ENCODE measurements around the gene IL6R.
A peak's percentile ranks its signal among the peaks of the same experiment; 100 is the strongest.

The IL6R gene

DNA sequence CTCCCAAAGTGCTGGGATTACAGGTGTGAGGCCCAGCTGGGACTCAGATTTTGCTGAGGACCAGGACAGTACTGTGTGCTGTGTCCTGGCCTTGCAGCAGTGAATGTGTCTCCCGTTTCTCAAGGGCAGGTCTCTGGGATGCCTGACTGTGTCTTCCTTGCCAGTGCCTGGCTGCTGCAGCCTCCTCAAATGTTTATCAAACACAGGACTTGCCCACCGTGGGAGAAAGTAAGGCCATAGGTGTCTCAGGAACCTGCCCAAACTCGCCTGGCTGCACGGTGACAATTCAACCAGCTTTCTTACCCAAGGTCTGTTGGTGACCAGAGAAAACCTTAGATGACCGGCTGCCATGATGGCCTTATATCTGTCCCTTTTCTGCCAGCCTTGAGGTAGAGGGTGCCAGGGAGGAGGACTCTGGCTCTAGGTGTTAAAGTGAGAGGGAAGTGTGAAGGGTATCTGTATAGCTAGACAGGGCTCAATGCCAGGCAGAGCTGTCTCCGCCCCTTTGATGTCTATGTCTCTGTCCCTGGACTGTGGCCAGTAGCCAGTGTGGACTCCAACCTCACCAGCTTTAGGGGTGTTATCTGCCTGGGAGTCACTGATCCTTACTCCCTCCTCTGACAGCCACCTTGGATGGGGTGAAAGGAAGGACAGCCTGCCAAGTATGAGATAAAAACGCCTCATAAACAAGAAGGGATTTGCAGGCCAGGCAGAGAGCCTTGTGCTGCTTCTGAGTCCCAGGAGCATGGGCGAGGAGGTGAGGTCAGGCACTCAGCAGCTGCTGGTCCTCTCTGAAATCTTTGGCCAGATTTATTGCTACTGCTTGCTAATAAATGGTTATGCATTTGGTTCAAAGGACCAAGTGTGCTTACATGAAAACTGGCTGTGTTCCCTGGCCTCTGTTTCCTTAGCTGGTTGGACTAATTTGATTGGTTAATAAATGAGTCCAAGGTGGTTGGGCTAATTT is 22.3 kb downstream of the IL6R start:
- no peak for DNase-seq

GRCh38 chr1:154429118-154429517 is 24.0 kb downstream of the IL6R start:
- DNase-seq = no peak

DNA sequence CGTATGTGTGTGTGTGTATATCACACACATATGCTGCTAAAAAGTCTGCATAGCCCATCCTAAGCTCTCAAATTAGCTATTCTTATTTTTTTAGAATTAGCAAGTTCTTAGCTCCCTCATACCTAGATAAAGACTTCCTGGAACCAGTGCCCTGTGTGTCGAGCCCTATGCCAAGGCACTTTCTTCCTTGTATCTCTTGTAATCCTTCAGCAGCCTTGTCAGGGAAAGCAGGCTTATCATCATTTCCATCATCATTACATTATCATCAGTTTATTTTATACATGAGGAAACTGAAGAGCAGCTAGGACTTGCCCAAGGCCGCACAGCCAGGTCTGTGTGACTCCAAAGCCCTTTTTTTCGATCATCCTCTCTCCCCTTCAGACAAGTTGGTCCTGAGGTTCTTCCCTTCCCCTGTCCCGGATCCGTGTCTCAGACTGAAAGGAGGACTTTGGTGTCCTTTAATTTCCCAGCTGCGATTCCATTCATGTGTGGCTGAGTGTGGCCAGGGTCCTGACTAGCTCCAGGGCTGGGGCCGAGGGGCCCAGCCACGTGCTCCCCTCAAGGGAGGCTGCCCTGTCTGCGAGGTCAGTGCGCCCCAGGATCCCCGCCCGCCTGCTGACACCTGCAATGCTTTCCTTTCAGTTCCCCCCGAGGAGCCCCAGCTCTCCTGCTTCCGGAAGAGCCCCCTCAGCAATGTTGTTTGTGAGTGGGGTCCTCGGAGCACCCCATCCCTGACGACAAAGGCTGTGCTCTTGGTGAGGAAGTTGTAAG is 24.9 kb downstream of the IL6R start:
- DNase-seq = no peak

- DNase-seq = no peak
These were observed 25.8 kb downstream of the IL6R start for GRCh38 chr1:154430903-154431302.

GRCh38 chr1:154431586-154432373 is 26.6 kb downstream of the IL6R start:
- DNase-seq = peak; percentile 43

DNA sequence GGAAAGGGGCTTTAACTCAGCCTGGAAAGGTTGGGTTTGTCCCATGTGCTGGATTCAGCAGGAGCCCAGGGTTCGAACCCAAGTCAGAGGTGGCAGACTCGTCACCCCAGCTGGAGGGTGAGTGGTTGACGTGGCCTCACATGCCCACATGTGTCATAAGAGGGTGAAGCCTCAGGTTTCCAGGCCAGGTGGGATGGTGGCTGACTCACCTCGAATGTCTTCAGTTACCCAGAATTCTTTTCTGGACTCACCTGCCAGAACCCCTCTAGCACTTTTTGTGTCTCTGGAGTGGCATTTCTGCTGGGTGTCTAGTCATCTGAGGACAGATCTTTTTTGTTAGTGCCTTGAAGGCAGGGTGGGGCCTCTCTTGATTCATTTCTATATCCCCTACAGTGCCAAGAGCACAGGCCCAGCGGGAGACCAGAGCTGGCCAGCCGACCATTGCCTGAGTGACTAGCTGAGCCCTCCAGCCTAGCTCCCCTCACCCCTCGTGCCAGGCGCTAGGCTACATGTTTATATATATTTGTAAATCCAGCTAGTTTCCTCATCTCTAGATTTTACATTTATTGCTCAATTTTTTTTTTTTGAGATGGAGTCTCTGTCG is 28.1 kb downstream of the IL6R start:
- peak; percentile 37 for DNase-seq

DNA sequence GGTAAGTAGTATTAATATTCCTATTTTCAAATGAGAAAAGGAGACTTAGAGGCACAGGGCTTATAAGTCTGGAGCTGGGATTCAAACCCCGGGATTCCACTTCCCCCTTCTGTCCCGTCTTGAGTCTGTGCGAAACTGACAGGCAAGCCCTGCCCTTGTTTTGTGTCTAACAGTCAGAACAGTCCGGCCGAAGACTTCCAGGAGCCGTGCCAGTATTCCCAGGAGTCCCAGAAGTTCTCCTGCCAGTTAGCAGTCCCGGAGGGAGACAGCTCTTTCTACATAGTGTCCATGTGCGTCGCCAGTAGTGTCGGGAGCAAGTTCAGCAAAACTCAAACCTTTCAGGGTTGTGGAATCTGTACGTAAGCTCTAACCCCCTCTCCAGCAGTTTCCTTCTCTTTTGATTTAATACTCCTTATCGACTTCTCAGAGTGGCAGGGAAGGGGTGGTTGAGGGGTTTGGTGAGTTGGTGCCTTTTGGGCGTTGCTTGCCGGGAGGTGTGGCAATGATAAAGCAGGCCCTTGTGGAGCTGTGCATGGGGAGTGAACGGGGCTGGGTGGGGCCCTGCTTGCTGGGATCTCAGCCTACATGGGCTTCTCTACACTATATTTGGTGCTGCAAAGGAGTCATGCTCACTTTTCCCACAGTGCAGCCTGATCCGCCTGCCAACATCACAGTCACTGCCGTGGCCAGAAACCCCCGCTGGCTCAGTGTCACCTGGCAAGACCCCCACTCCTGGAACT is 29.4 kb downstream of the IL6R start:
- no peak for DNase-seq

DNA sequence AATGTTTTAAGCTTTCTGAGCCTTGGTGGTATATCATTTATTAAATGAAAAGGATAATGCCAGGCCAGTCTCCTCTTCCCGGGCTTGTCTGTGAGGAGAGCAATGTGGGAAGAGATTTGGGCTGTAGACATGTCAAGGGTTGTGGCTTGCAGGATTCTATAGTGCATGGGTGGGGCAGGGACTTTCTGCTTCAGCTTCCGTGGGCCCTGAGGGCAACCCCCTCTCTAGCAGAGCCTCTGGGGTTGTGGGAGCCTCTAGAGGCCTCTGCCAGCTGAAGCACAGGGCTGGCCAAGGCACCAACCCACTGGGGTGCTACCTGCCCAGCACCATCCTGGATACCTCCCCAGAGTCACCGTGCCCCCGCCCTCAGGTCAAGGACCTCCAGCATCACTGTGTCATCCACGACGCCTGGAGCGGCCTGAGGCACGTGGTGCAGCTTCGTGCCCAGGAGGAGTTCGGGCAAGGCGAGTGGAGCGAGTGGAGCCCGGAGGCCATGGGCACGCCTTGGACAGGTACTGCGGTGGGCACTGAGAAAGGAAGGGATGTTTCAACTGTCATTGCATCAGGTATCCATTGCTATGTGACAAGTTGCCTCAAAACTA is 30.6 kb downstream of the IL6R start:
- no peak for DNase-seq

DNA sequence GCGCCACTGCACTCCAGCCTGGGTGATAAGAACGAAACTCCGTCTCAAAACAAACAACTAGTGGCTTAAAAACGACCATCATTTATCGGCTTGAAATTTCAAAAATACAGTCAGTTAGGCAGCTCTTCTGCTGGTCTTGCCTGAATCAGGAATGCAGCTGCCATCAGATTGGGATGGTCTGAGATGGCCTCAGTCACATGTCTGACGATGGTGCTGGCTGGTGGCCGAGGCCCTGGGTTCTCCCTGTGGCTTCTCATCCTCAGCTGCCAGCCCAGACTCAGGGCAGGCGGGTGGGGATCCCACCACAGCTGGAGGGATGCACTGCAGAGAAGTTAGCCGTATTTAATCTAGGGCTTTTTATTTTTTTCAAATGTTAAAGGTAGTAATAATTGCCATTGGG is 31.3 kb downstream of the IL6R start:
- DNase-seq = no peak

DNA sequence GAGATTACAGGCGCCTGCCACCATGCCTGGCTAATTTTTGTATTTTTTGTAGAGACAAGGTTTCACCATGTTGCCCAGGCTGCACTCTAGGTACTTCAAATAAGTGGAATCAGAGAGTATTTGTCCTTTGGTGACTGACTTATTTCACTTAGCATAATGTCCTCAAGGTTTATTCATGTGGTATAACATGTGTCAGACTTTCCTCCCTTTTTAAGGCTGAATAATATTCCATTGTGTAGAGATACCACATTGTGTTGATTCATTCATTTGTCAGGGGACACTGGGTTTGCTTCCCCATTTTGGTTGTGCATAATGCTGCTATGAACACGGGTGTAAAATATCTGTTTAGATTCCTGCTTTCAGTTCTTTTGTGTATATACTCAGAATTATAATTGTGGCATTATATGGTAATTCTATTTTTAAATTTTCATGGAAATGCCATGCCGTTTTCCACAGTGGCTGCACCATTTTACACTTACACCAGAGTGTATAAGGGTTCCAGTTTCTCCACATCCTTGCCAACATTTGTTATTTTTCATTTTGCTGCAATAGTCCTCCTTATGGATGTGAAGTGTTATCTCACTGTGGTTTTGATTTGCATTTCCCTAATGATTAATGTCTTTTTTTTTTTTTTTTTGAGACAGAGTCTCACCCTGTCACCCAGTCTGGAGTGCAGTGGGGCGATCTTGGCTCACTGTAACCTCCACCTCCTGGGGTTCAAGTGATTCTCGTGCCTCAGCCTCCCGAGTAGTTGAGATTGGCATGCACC is 35.1 kb downstream of the IL6R start:
- no peak for DNase-seq

GRCh38 chr1:154441241-154441888 is 36.2 kb downstream of the IL6R start:
- no peak for DNase-seq

- no peak for DNase-seq
These were observed 37.0 kb downstream of the IL6R start for GRCh38 chr1:154442006-154442740.

- no peak for DNase-seq
These were observed 38.3 kb downstream of the IL6R start for GRCh38 chr1:154443274-154444013.

DNA sequence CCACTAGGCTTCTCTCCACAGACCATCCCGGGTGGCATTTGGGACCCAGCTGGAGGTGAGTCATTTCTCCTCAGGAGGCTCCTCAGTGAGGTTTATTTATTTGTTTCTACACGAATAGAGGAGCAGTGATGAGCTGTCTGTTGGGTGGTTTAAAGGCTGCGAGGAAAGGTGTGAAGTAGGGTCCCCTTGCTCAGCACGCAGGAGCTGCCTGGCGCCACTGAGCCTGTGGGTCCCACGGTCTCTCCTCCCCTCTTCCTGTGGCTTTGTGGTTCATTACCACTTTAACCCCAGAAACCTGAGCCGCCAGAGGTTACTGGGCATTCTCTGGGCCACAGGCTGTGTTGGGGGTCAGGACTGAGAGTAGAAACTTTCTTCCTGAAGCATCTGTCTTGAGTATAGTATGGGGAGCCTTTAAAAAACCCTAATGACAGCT is 39.9 kb downstream of the IL6R start:
- no peak for DNase-seq

DNA sequence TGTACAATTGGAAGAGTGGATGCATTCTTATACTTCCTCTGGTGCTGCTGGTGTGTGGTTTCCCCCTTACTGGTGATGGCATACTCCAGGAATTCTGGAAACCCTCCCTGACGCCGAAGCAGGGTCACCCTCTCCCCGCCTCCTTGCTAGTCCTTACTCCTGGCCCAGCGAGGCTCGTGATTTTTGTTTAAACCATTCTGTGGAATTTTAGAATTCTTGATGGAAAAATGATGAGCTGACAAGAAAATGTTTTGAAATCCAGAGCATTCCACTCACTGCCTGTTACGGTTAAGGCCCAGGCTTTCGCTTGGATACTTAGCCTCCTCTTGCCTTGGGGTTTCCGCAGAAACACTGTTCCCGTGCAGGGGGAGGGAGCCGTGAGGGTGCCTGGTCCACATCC is 41.1 kb downstream of the IL6R start:
- no peak for DNase-seq

DNA sequence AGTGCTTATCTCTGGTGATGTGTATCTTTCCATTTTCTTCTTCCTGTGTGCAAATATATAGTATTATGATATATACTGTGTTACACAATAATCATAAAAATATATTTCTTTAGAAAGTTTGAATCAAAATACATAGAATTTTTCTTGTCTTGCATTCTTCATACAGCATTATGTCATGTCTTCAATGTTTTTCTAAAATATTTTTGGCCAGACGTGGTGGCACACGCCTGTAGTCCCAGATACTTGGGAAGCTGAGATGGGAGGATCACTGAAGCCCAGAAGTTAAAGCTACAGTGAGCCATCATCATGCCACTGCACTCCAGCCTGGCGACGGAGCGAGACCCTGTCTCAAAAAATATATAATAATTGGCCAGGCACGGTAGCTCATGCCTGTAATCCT is 41.6 kb downstream of the IL6R start:
- DNase-seq = no peak

GRCh38 chr1:154448331-154448811 is 43.2 kb downstream of the IL6R start:
- no peak for DNase-seq

GRCh38 chr1:154453161-154453560 is 48.0 kb downstream of the IL6R start:
- no peak for DNase-seq
